GM18951 (cell line): ENCODE data around the gene AMPD2.

ENCODE experiments used
- POLR2A ChIP-seq: IDR thresholded peaks from 4 replicates; pipeline ENCODE4 v1.6.1; 2011; ENCODE audit warnings: mild to moderate bottlenecking; ENCODE audit not compliant: insufficient read length, insufficient read depth; ENCODE audit errors: extremely low read depth
- in situ Hi-C: fragments of 300-500 bp; cut with MboI; formaldehyde crosslinking; loops from one replicate; pipeline ENCODE4 v1.12.0; 2022; ENCODE audit warnings: low sequenced_read_pairs, mixed read lengths, inconsistent platforms; ENCODE audit not compliant: unreplicated experiment

Gene AMPD2

GRCh38 chr1:109603229-109603628 is 16.4 kb upstream of the AMPD2 start:
- in situ Hi-C loops, result no loop called here
- no peak for TF ChIP-seq POLR2A

- in situ Hi-C loops, result no loop called here
Observed at GRCh38 chr1:109605381-109605780, 14.3 kb upstream of the AMPD2 start.

GRCh38 chr1:109609881-109610280 is 9.8 kb upstream of the AMPD2 start:
- in situ Hi-C loops, result no loop called here
- no peak for TF ChIP-seq POLR2A

More at GRCh38 chr1:109605381-109605780, 14.3 kb upstream of the AMPD2 start:
- TF ChIP-seq POLR2A, result no peak

GRCh38 chr1:109610609-109611307 is 8.9 kb upstream of the AMPD2 start:
- in situ Hi-C loops, result no loop called here
- no peak for TF ChIP-seq POLR2A

GRCh38 chr1:109611308-109611990 is 8.2 kb upstream of the AMPD2 start:
- no peak for TF ChIP-seq POLR2A
- in situ Hi-C loops, result no loop called here

- in situ Hi-C loops, result no loop called here
- TF ChIP-seq POLR2A, result no peak
Observed at GRCh38 chr1:109613361-109614147, 6.1 kb upstream of the AMPD2 start.

- in situ Hi-C loops, result no loop called here
- TF ChIP-seq POLR2A, result no peak
Observed at GRCh38 chr1:109615879-109616278, 3.8 kb upstream of the AMPD2 start.

- no peak for TF ChIP-seq POLR2A
- in situ Hi-C loops, result no loop called here
Observed at GRCh38 chr1:109616391-109616790, 3.2 kb upstream of the AMPD2 start.

- TF ChIP-seq POLR2A, result no peak
- in situ Hi-C loops, result no loop called here
Observed at GRCh38 chr1:109617291-109617801, 2.3 kb upstream of the AMPD2 start.

GRCh38 chr1:109618661-109619575 is 719 bp upstream of the AMPD2 start:
- in situ Hi-C loops, result no loop called here
- TF ChIP-seq POLR2A, result no peak

- no peak for TF ChIP-seq POLR2A
- in situ Hi-C loops, result no loop called here
Observed at GRCh38 chr1:109620401-109620791, 759 bp downstream of the AMPD2 start.

- in situ Hi-C loops, result no loop called here
- TF ChIP-seq POLR2A, result peak; percentile 50
Observed at GRCh38 chr1:109620841-109621286, 1.2 kb downstream of the AMPD2 start.
